ENCODE measurements around the gene SAMD14.

- TF ChIP-seq POLR2A (IDR thresholded peaks at IDR 0.05; ENCODE audit: low read length) (no peak), GATA1 (IDR thresholded peaks at IDR 0.05; ENCODE audit: low read depth, low read length) (no peak)
Observed at GRCh38 chr17:50105811-50106210, 24.1 kb downstream of the SAMD14 start.
